Esophagus muscularis mucosa (tissue), 4 donors: Measurements from ENCODE around the gene TNFRSF14. TPM values are rescaled to one million over a fixed set of nuclear protein-coding genes. Genes with fewer than 3 reads are reported as not detected.

Experiments
- DNase-seq: peaks from one replicate; pipeline ENCODE4 v3.0.0-alpha.2; 2017; ENCODE audit errors: extremely low spot score
- H3K27ac ChIP-seq, 4 donors: fragments of 200-600 bp; sonication (generic); replicated peaks in 1 of 4; 1 replicate in 3 of 4; 2 replicates in 1 of 4; pipeline ENCODE4 v1.5.1; 2016 to 2019; ENCODE audit warnings: mild to moderate bottlenecking in 1 of 4
- H3K27me3 ChIP-seq, 4 donors: fragments of 200-600 bp; sonication (generic); one replicate each; pipeline versions ENCODE4 v1.5.1 to v1.6.0; 2016 to 2019
- H3K36me3 ChIP-seq, 4 donors: fragments of 200-600 bp; sonication (generic); one replicate each; pipeline ENCODE4 v1.5.1; 2016 to 2019
- H3K4me1 ChIP-seq, 4 donors: fragments of 200-600 bp; sonication (generic); one replicate each; pipeline ENCODE4 v1.5.1; 2016 to 2019
- H3K4me3 ChIP-seq, 4 donors: fragments of 200-600 bp; sonication (generic); 1 replicate in 2 of 4; 2 replicates in 2 of 4; pipeline ENCODE4 v1.5.1; 2016 to 2019; ENCODE audit warnings: mild to moderate bottlenecking in 4 of 4, moderate library complexity in 1 of 4
- H3K9me3 ChIP-seq, 4 donors: fragments of 200-600 bp; sonication (generic); 1 replicate in 3 of 4; 2 replicates in 1 of 4; pipeline ENCODE4 v1.5.1; 2016 to 2019
- EP300 ChIP-seq: sonication (generic); formaldehyde crosslinking; IDR thresholded peaks from one replicate; pipeline ENCODE4 v1.6.1; 2017; ENCODE audit warnings: antibody characterized with exemption
- POLR2A ChIP-seq: fragments of 450-650 bp; IDR thresholded peaks from one replicate; pipeline ENCODE4 v1.6.1; 2017; ENCODE audit warnings: antibody characterized with exemption, moderate library complexity, mild to moderate bottlenecking, low read depth
- POLR2AphosphoS5 ChIP-seq, 2 donors: sonication (generic); formaldehyde crosslinking; IDR thresholded peaks; one replicate each; pipeline ENCODE4 v1.6.1; 2017; ENCODE audit warnings: antibody characterized with exemption in 2 of 2
- WGBS: methylation state at CpG from one replicate; pipeline ENCODE4 v1.1.5; 2018; 5-methylcytosine and 5-hydroxymethylcytosine counted together
- intact Hi-C: fragments of 100-400 bp; cut with DNase I; formaldehyde crosslinking; loops from one replicate; pipeline ENCODE4 v1.15.1; 2023
- total RNA-seq, 4 donors: library from RNA; depleted of rRNA; stranded (reverse); fragments of >200 nt; gene quantifications; one replicate each; pipeline versions ENCODE4 v1.1.0 to v1.2.1, GENCODE V29; 2016
- TF ChIP-seq, protein P1 (sequence below), 3 experiments: fragments of 200-600 bp in 2 of 3; fragments of 450-650 bp in 1 of 3; sonication (generic) in 2 of 3; IDR thresholded peaks; one replicate each; pipeline ENCODE4 v1.5.1; 2017 to 2019; ENCODE audit warnings: antibody characterized with exemption in 3 of 3, mild to moderate bottlenecking in 2 of 3, moderate library complexity in 1 of 3

The TNFRSF14 gene
- total RNA-seq, 4 donors from 2014 or later = 26.2 to 49.2 (median 42.5) TPM

DNA sequence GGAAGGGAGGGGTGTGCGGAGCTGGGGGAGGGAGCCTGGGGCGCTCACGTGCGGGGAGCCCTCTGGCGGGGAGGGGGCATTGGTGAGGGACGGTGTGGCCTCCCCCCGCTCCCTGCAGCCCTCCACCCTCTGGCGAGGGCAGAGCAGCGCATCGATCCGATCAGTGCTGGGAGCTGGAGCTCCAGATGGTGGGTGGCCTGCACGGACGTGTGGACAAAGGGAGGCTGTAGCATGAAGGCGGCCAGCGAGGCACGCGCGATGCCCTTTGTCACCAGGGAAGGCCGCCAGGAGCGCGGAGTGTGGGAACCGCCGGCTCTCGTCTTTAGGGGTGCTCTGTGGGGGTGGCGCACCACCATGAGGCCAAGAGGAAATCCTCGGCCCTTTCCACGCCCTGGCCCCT, 20.7 kb upstream of the TNFRSF14 start:
- 49% methylated on average over 18 of the region's 27 CpGs for WGBS
- DNase-seq = no peak
- Histone ChIP-seq H3K4me1 (peaks cover 10 to 18% (median 13%) of the 10 kb centered on the region in 4 donors), H3K36me3 (no peaks in the 10 kb centered on the region), H3K27me3 (peaks cover 5 to 100% (median 32%) of the 10 kb centered on the region in 4 donors), H3K4me3 (no peak overlapping the region), H3K9me3 (no peaks in the 10 kb centered on the region), H3K27ac (no peak overlapping the region)
- intact Hi-C loops = no loop called here
- no peak for TF ChIP-seq EP300
- TF ChIP-seq POLR2AphosphoS5 (IDR thresholded peaks at IDR 0.05) = no peak
- TF ChIP-seq, protein P1, sequence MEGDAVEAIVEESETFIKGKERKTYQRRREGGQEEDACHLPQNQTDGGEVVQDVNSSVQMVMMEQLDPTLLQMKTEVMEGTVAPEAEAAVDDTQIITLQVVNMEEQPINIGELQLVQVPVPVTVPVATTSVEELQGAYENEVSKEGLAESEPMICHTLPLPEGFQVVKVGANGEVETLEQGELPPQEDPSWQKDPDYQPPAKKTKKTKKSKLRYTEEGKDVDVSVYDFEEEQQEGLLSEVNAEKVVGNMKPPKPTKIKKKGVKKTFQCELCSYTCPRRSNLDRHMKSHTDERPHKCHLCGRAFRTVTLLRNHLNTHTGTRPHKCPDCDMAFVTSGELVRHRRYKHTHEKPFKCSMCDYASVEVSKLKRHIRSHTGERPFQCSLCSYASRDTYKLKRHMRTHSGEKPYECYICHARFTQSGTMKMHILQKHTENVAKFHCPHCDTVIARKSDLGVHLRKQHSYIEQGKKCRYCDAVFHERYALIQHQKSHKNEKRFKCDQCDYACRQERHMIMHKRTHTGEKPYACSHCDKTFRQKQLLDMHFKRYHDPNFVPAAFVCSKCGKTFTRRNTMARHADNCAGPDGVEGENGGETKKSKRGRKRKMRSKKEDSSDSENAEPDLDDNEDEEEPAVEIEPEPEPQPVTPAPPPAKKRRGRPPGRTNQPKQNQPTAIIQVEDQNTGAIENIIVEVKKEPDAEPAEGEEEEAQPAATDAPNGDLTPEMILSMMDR (IDR thresholded peaks at IDR 0.05) = no peak
- TF ChIP-seq POLR2A = no peak

- Histone ChIP-seq H3K4me3 (no peak overlapping the region), H3K4me1 (peaks cover 8 to 18% (median 12%) of the 10 kb centered on the region in 4 donors), H3K27ac (no peak overlapping the region), H3K27me3 (peaks cover 0 to 100% (median 30%) of the 10 kb centered on the region in 4 donors), H3K36me3 (no peaks in the 10 kb centered on the region), H3K9me3 (no peaks in the 10 kb centered on the region)
- no peak for DNase-seq
- intact Hi-C loops = no loop called here
- no peak for TF ChIP-seq POLR2A
- TF ChIP-seq, protein P1 (IDR thresholded peaks at IDR 0.05) = no peak
- no peak for TF ChIP-seq EP300
- TF ChIP-seq POLR2AphosphoS5 (IDR thresholded peaks at IDR 0.05) = no peak
- WGBS = 86% methylated on average over 8 of the region's 9 CpGs
These were observed 20.2 kb upstream of the TNFRSF14 start for GRCh38 chr1:2535981-2536380.

GRCh38 chr1:2537784-2538115, 18.4 kb upstream of the TNFRSF14 start:
- WGBS = 40% methylated on average over 5 of the region's 9 CpGs
- Histone ChIP-seq H3K27ac (no peak overlapping the region), H3K36me3 (no peaks in the 10 kb centered on the region), H3K27me3 (peaks cover 0 to 98% (median 18%) of the 10 kb centered on the region in 4 donors), H3K4me3 (no peak overlapping the region), H3K9me3 (no peaks in the 10 kb centered on the region), H3K4me1 (peaks cover 9 to 15% (median 13%) of the 10 kb centered on the region in 4 donors)
- intact Hi-C loops = no loop called here
- no peak for DNase-seq
- TF ChIP-seq, protein P1 (IDR thresholded peaks at IDR 0.05) = no peak
- TF ChIP-seq POLR2AphosphoS5 (IDR thresholded peaks at IDR 0.05) (no peak), POLR2A (no peak), EP300 (no peak)

- peaks cover 0 to 98% (median 15%) of the 10 kb centered on the region in 4 donors for H3K27me3 ChIP-seq
- TF ChIP-seq POLR2AphosphoS5 (IDR thresholded peaks at IDR 0.05) = no peak
- no peak for TF ChIP-seq EP300
- TF ChIP-seq POLR2A = no peak
- TF ChIP-seq, protein P1 (IDR thresholded peaks at IDR 0.05) = no peak
- H3K4me3 ChIP-seq = no peak overlapping the region
- H3K36me3 ChIP-seq = no peaks in the 10 kb centered on the region
- H3K4me1 ChIP-seq = peaks cover 9 to 15% (median 14%) of the 10 kb centered on the region in 4 donors
- intact Hi-C loops = no loop called here
- no peak for DNase-seq
- WGBS = 96% methylated on average over 3 of the region's 4 CpGs
- no peaks in the 10 kb centered on the region for H3K9me3 ChIP-seq
- H3K27ac ChIP-seq = no peak overlapping the region
These were observed 17.8 kb upstream of the TNFRSF14 start for GRCh38 chr1:2538376-2538775.

DNA sequence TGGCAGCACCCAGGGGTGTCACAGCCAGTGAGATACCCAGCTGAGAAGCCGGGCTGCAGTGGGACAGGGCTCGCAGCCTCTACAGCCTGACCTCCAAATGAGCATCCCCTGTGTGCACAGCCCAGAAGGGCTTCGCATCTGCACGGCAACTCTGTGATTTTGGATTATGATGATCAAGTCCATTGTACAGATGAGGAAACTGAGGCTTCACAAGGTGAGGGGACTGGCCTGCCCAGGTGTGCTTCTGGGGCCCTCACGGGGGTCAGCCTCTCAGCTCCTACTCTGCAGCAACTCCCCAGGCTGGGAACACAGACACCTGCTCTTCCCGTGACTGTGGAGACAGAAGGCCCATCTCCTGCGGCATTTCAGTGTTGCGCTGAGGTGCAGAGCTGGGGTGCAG, 17.3 kb upstream of the TNFRSF14 start:
- Histone ChIP-seq H3K27ac (no peak overlapping the region), H3K27me3 (peaks cover 0 to 98% (median 13%) of the 10 kb centered on the region in 4 donors), H3K9me3 (no peaks in the 10 kb centered on the region), H3K4me3 (no peak overlapping the region), H3K36me3 (no peaks in the 10 kb centered on the region), H3K4me1 (peaks cover 13 to 20% (median 19%) of the 10 kb centered on the region in 4 donors)
- intact Hi-C loops = no loop called here
- TF ChIP-seq POLR2A (no peak), EP300 (no peak), POLR2AphosphoS5 (IDR thresholded peaks at IDR 0.05) (no peak)
- TF ChIP-seq, protein P1 (IDR thresholded peaks at IDR 0.05) = no peak
- no peak for DNase-seq
- WGBS = 94% methylated on average over 4 of the region's 8 CpGs
